B cell (primary cell): ENCODE measurements around the gene KPNA4. TPM values are rescaled to one million over a fixed set of nuclear protein-coding genes. Genes with fewer than 3 reads are reported as not detected.

ENCODE experiments used
- ATAC-seq: fragments of 200-7000 bp; cut with Tn5 transposase; one replicate; pipeline ENCODE4 v1.10.0; 2021; ENCODE audit warnings: low read depth, mild to moderate bottlenecking, moderate number of reproducible peaks, moderate library complexity
- CTCF ChIA-PET: fragments of 350-600 bp; sonication (Branson Sonifier 250); formaldehyde crosslinking; loops from one replicate; lab custom pipeline; 2021; ENCODE audit warnings: antibody characterized with exemption, inconsistent platforms; lab: Charles Lee
- POLR2A ChIA-PET: fragments of 350-600 bp; sonication (Branson Sonifier 250); formaldehyde crosslinking; loops from one replicate; lab custom pipeline; 2021; ENCODE audit warnings: antibody characterized with exemption; lab: Charles Lee
- DNase-seq: peaks from one replicate; pipeline ENCODE4 v3.0.0; 2013
- H2AFZ ChIP-seq: 2 replicates; pipeline ENCODE4 v1.6.1; 2012; ENCODE audit warnings: mild to moderate bottlenecking, low read depth, low read length; ENCODE audit not compliant: insufficient read depth, poor library complexity, severe bottlenecking
- H3K27ac ChIP-seq, 2 donors: 1 replicate in 1 of 2; 2 replicates in 1 of 2; pipeline ENCODE4 v1.5.1; 2012 to 2013; ENCODE audit warnings: low read length in 2 of 2, mild to moderate bottlenecking in 2 of 2, moderate library complexity in 1 of 2
- H3K27me3 ChIP-seq, 4 experiments: fragments of 200-600 bp in 1 of 4; sonication (generic) in 1 of 4; replicated peaks in 1 of 4; 1 replicate in 2 of 4; 2 replicates in 2 of 4; pipeline versions ENCODE4 v1.6.1 to v1.7.0; 2013 to 2016; ENCODE audit warnings: low read length in 3 of 4, mild to moderate bottlenecking in 2 of 4, mixed read lengths in 1 of 4, moderate library complexity in 1 of 4; ENCODE audit not compliant: insufficient read depth in 4 of 4, control insufficient read depth in 3 of 4; ENCODE audit errors: control extremely low read depth in 1 of 4
- H3K36me3 ChIP-seq, 2 experiments: replicated peaks in 1 of 2; 1 replicate in 1 of 2; 2 replicates in 1 of 2; pipeline versions ENCODE4 v1.6.1 to v1.7.1; 2013; ENCODE audit warnings: low read length in 1 of 2; ENCODE audit not compliant: insufficient read depth in 2 of 2, control insufficient read depth in 1 of 2; ENCODE audit errors: control extremely low read depth in 1 of 2, extremely low read depth in 1 of 2
- H3K4me1 ChIP-seq, 2 donors: fragments of 200-600 bp in 1 of 2; sonication (generic) in 1 of 2; 1 replicate in 1 of 2; 2 replicates in 1 of 2; pipeline versions ENCODE4 v1.5.1 to v1.6.1; 2013 to 2017; ENCODE audit warnings: low read length in 2 of 2; ENCODE audit not compliant: control insufficient read depth in 2 of 2, insufficient read depth in 2 of 2
- H3K4me2 ChIP-seq: replicated peaks from 2 replicates; pipeline ENCODE3; 2012; ENCODE audit warnings: mild to moderate bottlenecking, low read depth, low read length; ENCODE audit not compliant: poor library complexity, severe bottlenecking
- H3K4me3 ChIP-seq, 5 experiments: fragments of 200-600 bp in 1 of 5; sonication (generic) in 1 of 5; 1 replicate in 3 of 5; 2 replicates in 2 of 5; pipeline versions ENCODE4 v1.5.1 to v1.7.0; 2011 to 2016; ENCODE audit warnings: low read length in 4 of 5, mild to moderate bottlenecking in 4 of 5, low read depth in 2 of 5, control low read depth in 1 of 5, moderate library complexity in 1 of 5; ENCODE audit not compliant: insufficient read depth in 1 of 5; ENCODE audit errors: control extremely low read depth in 1 of 5, extremely low read depth in 1 of 5
- H3K79me2 ChIP-seq: fragments of 200-600 bp; sonication (generic); one replicate; pipeline ENCODE4 v1.6.0; 2016; ENCODE audit warnings: low read length; ENCODE audit not compliant: control insufficient read depth, insufficient read depth
- H3K9ac ChIP-seq: fragments of 200-600 bp; sonication (generic); 2 replicates; pipeline ENCODE4 v1.6.1; 2017; ENCODE audit warnings: mild to moderate bottlenecking, low read length, moderate library complexity
- H3K9me3 ChIP-seq, 3 donors: one replicate each; pipeline versions ENCODE4 v1.6.1 to v1.7.1; 2013; ENCODE audit warnings: low read length in 2 of 3; ENCODE audit not compliant: control insufficient read depth in 2 of 3, insufficient read depth in 1 of 3; ENCODE audit errors: control extremely low read depth in 1 of 3
- H4K20me1 ChIP-seq: 2 replicates; pipeline ENCODE4 v1.6.0; 2012; ENCODE audit warnings: mild to moderate bottlenecking, low read length; ENCODE audit not compliant: insufficient read depth, control insufficient read depth, poor library complexity, severe bottlenecking
- H3K27ac Mint-ChIP-seq: one replicate; pipeline ENCODE4 v1.8.0; 2021; ENCODE audit warnings: mixed read lengths
- H3K27me3 Mint-ChIP-seq: one replicate; pipeline ENCODE4 v1.8.0; 2021; ENCODE audit warnings: mixed read lengths
- H3K4me1 Mint-ChIP-seq: one replicate; pipeline ENCODE4 v1.8.0; 2021; ENCODE audit warnings: mixed read lengths
- H3K4me3 Mint-ChIP-seq: one replicate; pipeline ENCODE4 v1.8.0; 2021; ENCODE audit warnings: mixed read lengths
- H3K9me3 Mint-ChIP-seq: one replicate; pipeline ENCODE4 v1.8.0; 2022; ENCODE audit warnings: mixed read lengths; ENCODE audit not compliant: insufficient read depth
- EZH2 ChIP-seq: IDR thresholded peaks from 2 replicates; pipeline ENCODE4 v1.6.1; 2012; ENCODE audit warnings: borderline replicate concordance, low read depth, mild to moderate bottlenecking, moderate library complexity, low read length; ENCODE audit not compliant: insufficient read depth, poor library complexity, severe bottlenecking
- WGBS: methylation state at CpG from one replicate; pipeline ENCODE4 v1.1.5; 2013; ENCODE audit warnings: missing lambda C conversion rate; ENCODE audit not compliant: insufficient coverage; 5-methylcytosine and 5-hydroxymethylcytosine counted together
- intact Hi-C: fragments of 100-400 bp; cut with micrococcal nuclease; formaldehyde crosslinking; loops from one replicate; pipeline ENCODE4 v1.10.0; 2022
- polyA plus RNA-seq: library from polyadenylated mRNA; depleted of rRNA; stranded (reverse); fragments of >200 nt; gene quantifications from 2 replicates; pipeline ENCODE4 v1.2.3, GENCODE V29; 2012
- total RNA-seq, 2 donors: library from RNA; stranded (reverse); fragments of 120-200 nt in 1 of 2; gene quantifications; 1 replicate in 1 of 2; 2 replicates in 1 of 2; pipeline versions ENCODE4 v1.2.3 to v1.2.4, GENCODE V29; 2013 to 2022
- TF ChIP-seq, protein P1 (sequence below): fragments of 200-600 bp; IDR thresholded peaks from one replicate; pipeline ENCODE4 v1.8.0; 2022; ENCODE audit warnings: antibody characterized with exemption, mild to moderate bottlenecking

KPNA4 gene
- total and polyA plus RNA-seq, 2 donors (not counting 1 experiment from before 2014, with no cell fraction given) = 9.6 to 55.1 TPM

DNA sequence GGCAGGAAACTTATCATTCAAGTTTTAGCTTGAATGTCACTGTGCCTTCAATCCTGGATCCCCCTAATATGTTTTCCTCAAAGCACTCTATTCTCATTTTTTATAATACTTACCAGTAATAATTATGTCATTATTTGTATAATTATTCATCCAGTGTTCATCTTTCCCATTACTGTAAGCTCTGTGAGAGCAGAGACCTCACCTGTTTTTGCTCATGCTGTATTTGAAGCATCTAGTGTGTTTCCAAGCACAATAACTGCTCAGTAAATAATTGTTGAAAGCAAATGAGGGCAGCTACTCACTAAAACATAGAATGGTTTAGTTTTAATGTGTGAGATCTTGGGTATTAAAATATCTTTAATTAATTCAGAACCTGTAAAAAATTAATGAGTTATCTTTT is 36.9 kb upstream of the KPNA4 start:
- H3K4me1 ChIP-seq = no peaks in the 10 kb centered on the region
- no peak for TF ChIP-seq EZH2
- TF ChIP-seq, protein P1, sequence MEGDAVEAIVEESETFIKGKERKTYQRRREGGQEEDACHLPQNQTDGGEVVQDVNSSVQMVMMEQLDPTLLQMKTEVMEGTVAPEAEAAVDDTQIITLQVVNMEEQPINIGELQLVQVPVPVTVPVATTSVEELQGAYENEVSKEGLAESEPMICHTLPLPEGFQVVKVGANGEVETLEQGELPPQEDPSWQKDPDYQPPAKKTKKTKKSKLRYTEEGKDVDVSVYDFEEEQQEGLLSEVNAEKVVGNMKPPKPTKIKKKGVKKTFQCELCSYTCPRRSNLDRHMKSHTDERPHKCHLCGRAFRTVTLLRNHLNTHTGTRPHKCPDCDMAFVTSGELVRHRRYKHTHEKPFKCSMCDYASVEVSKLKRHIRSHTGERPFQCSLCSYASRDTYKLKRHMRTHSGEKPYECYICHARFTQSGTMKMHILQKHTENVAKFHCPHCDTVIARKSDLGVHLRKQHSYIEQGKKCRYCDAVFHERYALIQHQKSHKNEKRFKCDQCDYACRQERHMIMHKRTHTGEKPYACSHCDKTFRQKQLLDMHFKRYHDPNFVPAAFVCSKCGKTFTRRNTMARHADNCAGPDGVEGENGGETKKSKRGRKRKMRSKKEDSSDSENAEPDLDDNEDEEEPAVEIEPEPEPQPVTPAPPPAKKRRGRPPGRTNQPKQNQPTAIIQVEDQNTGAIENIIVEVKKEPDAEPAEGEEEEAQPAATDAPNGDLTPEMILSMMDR = no peak
- Mint-ChIP-seq H3K9me3 (peaks cover 2% of the 10 kb centered on the region), H3K4me3 (no peak overlapping the region), H3K4me1 (no peaks in the 10 kb centered on the region), H3K27me3 (peaks cover 14% of the 10 kb centered on the region), H3K27ac (no peak overlapping the region)
- intact Hi-C loops = no loop called here
- H3K79me2 ChIP-seq = no peaks in the 10 kb centered on the region
- no peaks in the 10 kb centered on the region for H4K20me1 ChIP-seq
- ATAC-seq (no peak), DNase-seq (no peak)
- no peaks in the 10 kb centered on the region for H3K36me3 ChIP-seq
- ChIA-PET CTCF (no interaction called here), POLR2A (no interaction called here)
- H3K4me3 ChIP-seq = no peak overlapping the region
- H2AFZ ChIP-seq = no peak overlapping the region
- no peak overlapping the region for H3K4me2 ChIP-seq
- H3K27ac ChIP-seq = no peak overlapping the region
- peaks cover 0 to 2% (median 0%) of the 10 kb centered on the region in 3 donors for H3K9me3 ChIP-seq
- no peaks in the 10 kb centered on the region for H3K27me3 ChIP-seq
- H3K9ac ChIP-seq = no peak overlapping the region

DNA sequence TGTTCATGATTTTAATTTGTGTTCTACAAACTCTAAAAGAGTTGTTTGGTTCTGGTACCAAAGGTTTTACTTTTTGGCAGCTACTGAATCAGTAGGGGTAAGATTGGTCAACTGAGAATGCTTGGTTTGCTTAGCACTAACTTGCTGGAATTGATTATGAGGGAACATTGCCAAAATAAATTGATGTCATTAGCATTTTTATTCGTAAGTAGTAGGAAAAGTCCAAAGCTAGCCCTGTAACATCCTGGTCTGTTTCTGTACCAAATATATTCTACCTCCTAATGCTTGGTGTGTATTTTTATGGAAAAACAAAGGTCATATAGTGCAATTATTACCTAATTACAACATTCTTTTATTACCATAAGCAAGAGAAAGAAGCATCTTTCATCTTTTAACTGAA is 35.9 kb upstream of the KPNA4 start:
- H3K27me3 Mint-ChIP-seq = peaks cover 14% of the 10 kb centered on the region
- no peak overlapping the region for H3K9ac ChIP-seq
- DNase-seq = no peak
- peaks cover 2% of the 10 kb centered on the region for H3K9me3 Mint-ChIP-seq
- ChIA-PET POLR2A (no interaction called here), CTCF (no interaction called here)
- no peak overlapping the region for H2AFZ ChIP-seq
- H3K27me3 ChIP-seq = no peaks in the 10 kb centered on the region
- no peak overlapping the region for H3K4me2 ChIP-seq
- no peak for ATAC-seq
- TF ChIP-seq EZH2 = no peak
- TF ChIP-seq, protein P1 = no peak
- H3K27ac ChIP-seq = no peak overlapping the region
- H3K4me3 ChIP-seq = no peak overlapping the region
- H3K4me3 Mint-ChIP-seq = no peak overlapping the region
- H3K27ac Mint-ChIP-seq = no peak overlapping the region
- no peaks in the 10 kb centered on the region for H3K4me1 ChIP-seq
- H4K20me1 ChIP-seq = no peaks in the 10 kb centered on the region
- H3K79me2 ChIP-seq = no peaks in the 10 kb centered on the region
- no CpG with 5 or more reads among the region's 1 CpG for WGBS
- H3K36me3 ChIP-seq = no peaks in the 10 kb centered on the region
- intact Hi-C loops = no loop called here
- peaks cover 0 to 2% (median 0%) of the 10 kb centered on the region in 3 donors for H3K9me3 ChIP-seq
- no peaks in the 10 kb centered on the region for H3K4me1 Mint-ChIP-seq
